MM.1S (cell line): ENCODE measurements around the gene ATG101.

Source experiments
- CTCF ChIP-seq: fragments of 300-600 bp; sonication (generic); IDR thresholded peaks from 2 replicates; pipeline ENCODE4 v1.5.1; 2016; ENCODE audit warnings: antibody characterized with exemption, low read length, mixed read lengths
- EZH2 ChIP-seq: fragments of 300-600 bp; sonication (generic); optimal IDR thresholded peaks from 2 replicates; pipeline ENCODE3; 2017; ENCODE audit warnings: low read depth, mild to moderate bottlenecking, antibody characterized with exemption, low read length, mixed read lengths

- TF ChIP-seq CTCF (no peak), EZH2 (no peak)
Measured at GRCh38 chr12:52057638-52058576, 11.9 kb upstream of the ATG101 start.
